Parathyroid adenoma (tissue), 2 donors: ENCODE data around the gene CTLA4.

Source experiments
- H2AFZ ChIP-seq: fragments of 300-600 bp; sonication (generic); one replicate; pipeline ENCODE4 v1.7.0; 2017; ENCODE audit warnings: antibody characterized with exemption, mild to moderate bottlenecking
- H3K27ac ChIP-seq: fragments of 300-600 bp; sonication (generic); one replicate; pipeline ENCODE4 v1.7.0; 2017
- H3K27me3 ChIP-seq: fragments of 300-600 bp; sonication (generic); one replicate; pipeline ENCODE4 v1.7.0; 2017; ENCODE audit warnings: low read length; ENCODE audit not compliant: control insufficient read depth, insufficient read depth
- H3K36me3 ChIP-seq: fragments of 300-600 bp; sonication (generic); one replicate; pipeline ENCODE4 v1.7.0; 2017; ENCODE audit warnings: low read length; ENCODE audit not compliant: control insufficient read depth, insufficient read depth
- H3K4me1 ChIP-seq: fragments of 300-600 bp; sonication (generic); one replicate; pipeline ENCODE4 v1.7.0; 2017; ENCODE audit warnings: control low read depth
- H3K4me2 ChIP-seq: fragments of 300-600 bp; sonication (generic); one replicate; pipeline ENCODE4 v1.7.0; 2017; ENCODE audit warnings: low read length
- H3K4me3 ChIP-seq: fragments of 300-600 bp; sonication (generic); one replicate; pipeline ENCODE4 v1.7.0; 2017; ENCODE audit warnings: low read depth, low read length
- H3K79me2 ChIP-seq: fragments of 300-600 bp; sonication (generic); one replicate; pipeline ENCODE4 v1.7.0; 2017; ENCODE audit warnings: control low read depth
- H3K9ac ChIP-seq: fragments of 300-600 bp; sonication (generic); one replicate; pipeline ENCODE4 v1.7.0; 2017; ENCODE audit warnings: mild to moderate bottlenecking
- H3K9me3 ChIP-seq: fragments of 300-600 bp; sonication (generic); one replicate; pipeline ENCODE4 v1.7.0; 2017; ENCODE audit warnings: low read length; ENCODE audit not compliant: control insufficient read depth
- TF ChIP-seq, protein P1 (sequence below): fragments of 300-600 bp; sonication (generic); IDR thresholded peaks from one replicate; pipeline ENCODE4 v1.7.0; 2017; ENCODE audit warnings: antibody characterized with exemption, mild to moderate bottlenecking
- donor health status: primary hyperparathyroidism.

The CTLA4 gene

DNA sequence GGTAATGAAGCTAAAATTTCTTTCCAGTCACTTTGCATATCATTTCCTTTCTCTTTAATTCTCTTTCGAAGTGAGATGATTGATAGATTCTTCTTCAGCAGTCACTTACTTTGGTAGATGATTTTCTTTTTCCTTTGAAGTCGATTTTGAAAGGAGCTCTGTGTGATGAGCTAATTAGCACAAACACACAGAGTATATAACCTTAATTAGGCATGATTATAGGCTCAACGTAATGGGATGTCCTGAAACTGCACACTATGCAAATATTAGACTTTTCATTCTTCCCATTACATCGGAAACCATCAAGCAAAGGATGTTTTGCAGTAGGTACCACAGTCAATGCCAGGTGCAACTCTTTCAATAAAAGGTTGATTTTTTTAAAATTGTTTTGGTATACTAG is 6.4 kb upstream of the CTLA4 start:
- TF ChIP-seq, protein P1, sequence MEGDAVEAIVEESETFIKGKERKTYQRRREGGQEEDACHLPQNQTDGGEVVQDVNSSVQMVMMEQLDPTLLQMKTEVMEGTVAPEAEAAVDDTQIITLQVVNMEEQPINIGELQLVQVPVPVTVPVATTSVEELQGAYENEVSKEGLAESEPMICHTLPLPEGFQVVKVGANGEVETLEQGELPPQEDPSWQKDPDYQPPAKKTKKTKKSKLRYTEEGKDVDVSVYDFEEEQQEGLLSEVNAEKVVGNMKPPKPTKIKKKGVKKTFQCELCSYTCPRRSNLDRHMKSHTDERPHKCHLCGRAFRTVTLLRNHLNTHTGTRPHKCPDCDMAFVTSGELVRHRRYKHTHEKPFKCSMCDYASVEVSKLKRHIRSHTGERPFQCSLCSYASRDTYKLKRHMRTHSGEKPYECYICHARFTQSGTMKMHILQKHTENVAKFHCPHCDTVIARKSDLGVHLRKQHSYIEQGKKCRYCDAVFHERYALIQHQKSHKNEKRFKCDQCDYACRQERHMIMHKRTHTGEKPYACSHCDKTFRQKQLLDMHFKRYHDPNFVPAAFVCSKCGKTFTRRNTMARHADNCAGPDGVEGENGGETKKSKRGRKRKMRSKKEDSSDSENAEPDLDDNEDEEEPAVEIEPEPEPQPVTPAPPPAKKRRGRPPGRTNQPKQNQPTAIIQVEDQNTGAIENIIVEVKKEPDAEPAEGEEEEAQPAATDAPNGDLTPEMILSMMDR: no peak
- Histone ChIP-seq H3K4me1 (no peaks in the 10 kb centered on the region), H2AFZ (no peak overlapping the region), H3K4me3 (no peak overlapping the region), H3K27me3 (no peaks in the 10 kb centered on the region), H3K79me2 (no peaks in the 10 kb centered on the region), H3K9me3 (no peaks in the 10 kb centered on the region), H3K4me2 (no peak overlapping the region), H3K36me3 (no peaks in the 10 kb centered on the region), H3K27ac (no peak overlapping the region), H3K9ac (no peak overlapping the region)

DNA sequence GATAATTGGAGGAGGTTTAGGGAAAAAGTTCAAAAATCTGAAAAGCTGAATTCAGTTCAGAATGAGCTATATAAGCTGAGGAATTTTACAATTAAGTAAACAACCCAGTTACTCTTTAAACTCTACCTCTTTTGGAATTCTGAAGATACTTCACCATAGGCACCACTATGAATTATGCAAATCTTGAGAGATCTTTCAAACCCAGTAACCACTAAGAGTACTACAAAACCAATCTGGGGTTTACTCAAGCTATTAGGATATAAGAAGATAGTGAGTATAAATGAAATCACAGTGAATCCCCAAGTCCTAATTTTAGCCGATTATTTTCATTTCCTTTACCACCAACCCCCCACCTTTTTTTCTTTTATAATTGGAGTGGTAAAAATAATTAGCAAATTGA is 6.0 kb upstream of the CTLA4 start:
- Histone ChIP-seq H3K4me3 (no peak overlapping the region), H3K4me2 (no peak overlapping the region), H3K27me3 (no peaks in the 10 kb centered on the region), H3K9me3 (no peaks in the 10 kb centered on the region), H3K79me2 (no peaks in the 10 kb centered on the region), H3K36me3 (no peaks in the 10 kb centered on the region), H2AFZ (no peak overlapping the region), H3K27ac (no peak overlapping the region), H3K9ac (no peak overlapping the region), H3K4me1 (no peaks in the 10 kb centered on the region)
- TF ChIP-seq, protein P1: no peak

- H3K4me2 ChIP-seq: no peak overlapping the region
- no peaks in the 10 kb centered on the region for H3K27me3 ChIP-seq
- TF ChIP-seq, protein P1: no peak
- no peaks in the 10 kb centered on the region for H3K36me3 ChIP-seq
- no peak overlapping the region for H3K27ac ChIP-seq
- H3K4me1 ChIP-seq: no peaks in the 10 kb centered on the region
- H2AFZ ChIP-seq: no peak overlapping the region
- H3K9ac ChIP-seq: no peak overlapping the region
- no peak overlapping the region for H3K4me3 ChIP-seq
- no peaks in the 10 kb centered on the region for H3K79me2 ChIP-seq
- no peaks in the 10 kb centered on the region for H3K9me3 ChIP-seq
These were observed 1.9 kb downstream of the CTLA4 start for GRCh38 chr2:203869223-203870042.

- Histone ChIP-seq H3K27me3 (no peaks in the 10 kb centered on the region), H3K4me2 (no peak overlapping the region), H3K4me1 (no peaks in the 10 kb centered on the region), H3K9ac (no peak overlapping the region), H3K79me2 (no peaks in the 10 kb centered on the region), H3K9me3 (no peaks in the 10 kb centered on the region), H2AFZ (no peak overlapping the region), H3K27ac (no peak overlapping the region), H3K4me3 (no peak overlapping the region), H3K36me3 (no peaks in the 10 kb centered on the region)
- TF ChIP-seq, protein P1: no peak
These were observed 2.9 kb downstream of the CTLA4 start for GRCh38 chr2:203870481-203870880.

- Histone ChIP-seq H2AFZ (no peak overlapping the region), H3K4me1 (no peaks in the 10 kb centered on the region), H3K9ac (no peak overlapping the region), H3K4me2 (no peak overlapping the region), H3K9me3 (no peaks in the 10 kb centered on the region), H3K27ac (no peak overlapping the region), H3K4me3 (no peak overlapping the region), H3K36me3 (no peaks in the 10 kb centered on the region), H3K79me2 (no peaks in the 10 kb centered on the region), H3K27me3 (no peaks in the 10 kb centered on the region)
- TF ChIP-seq, protein P1: no peak
These were observed 3.4 kb downstream of the CTLA4 start for GRCh38 chr2:203870941-203871340.
